Memory B cell (primary cell): ENCODE results near the gene ZNF484.
"Not testable (repeated sequence)": the region's sequence is repeated elsewhere in the genome, so short reads cannot be mapped to it uniquely, and the experiment has no call there.

ENCODE experiments used
- ATAC-seq: fragments of 150-1000 bp; cut with Tn5 transposase; 2 replicates; pipeline ENCODE4 v1.10.0; 2021; ENCODE audit warnings: low read depth, mild to moderate bottlenecking, moderate library complexity
- DNase-seq, 2 donors: peaks; one replicate each; pipeline ENCODE4 v3.0.0; 2022; ENCODE audit warnings: low spot score in 2 of 2
- H3K27ac Mint-ChIP-seq: one replicate; pipeline ENCODE4 v1.8.0; 2022; ENCODE audit warnings: mild to moderate bottlenecking, moderate library complexity, mixed read lengths
- H3K27me3 Mint-ChIP-seq: one replicate; pipeline ENCODE4 v1.8.0; 2022; ENCODE audit warnings: mixed read lengths
- H3K36me3 Mint-ChIP-seq: one replicate; pipeline ENCODE4 v1.8.0; 2022; ENCODE audit warnings: mild to moderate bottlenecking, mixed read lengths
- H3K4me1 Mint-ChIP-seq: one replicate; pipeline ENCODE4 v1.8.0; 2022; ENCODE audit warnings: mixed read lengths
- H3K4me3 Mint-ChIP-seq: one replicate; pipeline ENCODE4 v1.8.0; 2022; ENCODE audit warnings: mild to moderate bottlenecking, moderate library complexity, mixed read lengths
- H3K9me3 Mint-ChIP-seq: one replicate; pipeline ENCODE4 v1.8.0; 2022; ENCODE audit warnings: mixed read lengths

The ZNF484 gene

DNA sequence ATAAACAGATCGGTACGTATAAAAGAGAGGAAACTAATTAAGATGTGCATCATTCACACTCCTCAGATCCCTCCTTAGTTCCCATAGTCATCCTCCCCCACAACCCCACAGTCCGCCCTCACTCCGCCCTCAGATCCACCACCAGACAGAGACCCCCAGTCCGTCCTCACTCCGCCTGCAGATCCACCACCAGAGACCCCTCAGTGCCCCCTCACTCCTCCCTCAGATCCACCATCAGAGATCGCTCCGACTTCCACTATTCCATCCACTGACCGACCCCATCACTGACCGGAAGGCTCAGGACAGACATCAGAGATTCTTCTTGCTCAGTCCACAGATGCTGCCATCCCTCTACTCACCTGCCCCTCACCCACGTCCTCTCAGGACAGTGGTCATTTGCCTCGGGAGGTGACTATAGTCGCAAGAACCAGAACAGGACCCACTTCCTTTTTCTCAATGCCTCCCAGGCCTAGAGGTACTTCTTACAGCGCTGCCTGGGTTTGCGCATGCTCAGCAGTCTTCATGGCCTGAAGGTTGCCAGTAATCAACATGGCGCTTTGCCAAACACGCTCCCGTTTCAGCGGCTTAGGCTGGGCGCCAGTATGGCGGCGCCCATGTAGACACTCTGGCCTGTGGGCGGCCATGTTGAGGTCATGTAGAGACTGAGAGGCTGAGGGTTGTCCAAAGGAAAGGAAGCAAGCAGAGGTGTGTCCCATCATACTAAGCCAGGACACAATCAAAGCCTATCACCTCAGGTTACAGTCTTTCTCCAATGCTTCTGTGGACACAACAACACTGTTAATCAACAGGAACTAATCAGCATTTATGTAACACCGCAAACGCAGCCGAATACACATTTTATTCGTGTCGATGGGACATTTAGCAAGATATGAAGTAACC, at the start of gene ZNF484:
TSS of gene ZNF484 (minus strand) at position 508 of the 900 bp plus-strand sequence. CDS start 3,009 bp downstream, outside the sequence.
- H3K27ac Mint-ChIP-seq: peak within 1 kb of the TSS; percentile 99
- DNase-seq (peak; percentile 88 to 95), ATAC-seq (peak; percentile 93)
- H3K4me3 Mint-ChIP-seq: peak within 1 kb of the TSS; percentile 100
- peaks cover 5% of the 10 kb centered on the region for H3K36me3 Mint-ChIP-seq
- peaks cover 2% of the 10 kb centered on the region for H3K9me3 Mint-ChIP-seq
- no peaks in the 10 kb centered on the region for H3K27me3 Mint-ChIP-seq
- peaks cover 15% of the 10 kb centered on the region for H3K4me1 Mint-ChIP-seq

GRCh38 chr9:92920437-92920836, 42.6 kb upstream of the ZNF484 start:
- no peak for ATAC-seq
- Mint-ChIP-seq H3K36me3 (no peaks in the 10 kb centered on the region), H3K27ac (no peak overlapping the region), H3K4me1 (peaks cover 11% of the 10 kb centered on the region), H3K9me3 (no peaks in the 10 kb centered on the region), H3K4me3 (no peak overlapping the region), H3K27me3 (no peaks in the 10 kb centered on the region)
- DNase-seq: no peak

DNA sequence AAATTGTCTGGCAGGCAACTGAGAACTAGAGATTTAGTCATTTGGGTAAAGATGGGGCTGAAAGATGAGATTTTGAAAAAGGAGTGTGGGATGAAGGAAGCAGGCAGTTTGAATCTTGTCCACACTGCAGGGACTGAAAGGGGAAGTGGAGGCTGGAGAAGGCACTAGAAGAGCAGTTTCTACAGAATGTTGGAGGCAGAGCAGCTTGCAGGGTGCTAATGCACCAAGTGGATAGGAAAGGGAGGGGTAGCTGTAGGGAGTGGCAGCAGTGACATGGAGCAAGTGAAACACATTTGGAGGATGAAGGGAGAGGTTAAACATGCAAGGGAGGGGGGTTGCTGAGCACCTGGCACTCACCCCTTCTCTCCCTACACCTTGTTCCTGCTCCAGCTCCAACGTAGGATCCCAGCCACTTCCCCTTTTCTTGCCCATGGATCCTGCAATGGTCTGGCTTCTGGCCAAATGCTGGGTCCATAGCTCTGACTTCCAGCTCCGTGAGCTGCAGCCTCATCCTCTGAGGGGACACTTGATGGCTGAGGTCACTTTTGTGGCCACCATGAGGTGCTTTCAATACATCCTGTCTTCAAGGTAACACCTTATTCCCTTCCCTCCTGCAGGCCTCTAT, 39.5 kb upstream of the ZNF484 start:
- Mint-ChIP-seq H3K4me3 (no peak overlapping the region), H3K27me3 (peaks cover 9% of the 10 kb centered on the region), H3K9me3 (no peaks in the 10 kb centered on the region), H3K36me3 (no peaks in the 10 kb centered on the region), H3K27ac (no peak overlapping the region), H3K4me1 (peaks cover 11% of the 10 kb centered on the region)
- ATAC-seq (peak; percentile 29), DNase-seq (no peak)

DNA sequence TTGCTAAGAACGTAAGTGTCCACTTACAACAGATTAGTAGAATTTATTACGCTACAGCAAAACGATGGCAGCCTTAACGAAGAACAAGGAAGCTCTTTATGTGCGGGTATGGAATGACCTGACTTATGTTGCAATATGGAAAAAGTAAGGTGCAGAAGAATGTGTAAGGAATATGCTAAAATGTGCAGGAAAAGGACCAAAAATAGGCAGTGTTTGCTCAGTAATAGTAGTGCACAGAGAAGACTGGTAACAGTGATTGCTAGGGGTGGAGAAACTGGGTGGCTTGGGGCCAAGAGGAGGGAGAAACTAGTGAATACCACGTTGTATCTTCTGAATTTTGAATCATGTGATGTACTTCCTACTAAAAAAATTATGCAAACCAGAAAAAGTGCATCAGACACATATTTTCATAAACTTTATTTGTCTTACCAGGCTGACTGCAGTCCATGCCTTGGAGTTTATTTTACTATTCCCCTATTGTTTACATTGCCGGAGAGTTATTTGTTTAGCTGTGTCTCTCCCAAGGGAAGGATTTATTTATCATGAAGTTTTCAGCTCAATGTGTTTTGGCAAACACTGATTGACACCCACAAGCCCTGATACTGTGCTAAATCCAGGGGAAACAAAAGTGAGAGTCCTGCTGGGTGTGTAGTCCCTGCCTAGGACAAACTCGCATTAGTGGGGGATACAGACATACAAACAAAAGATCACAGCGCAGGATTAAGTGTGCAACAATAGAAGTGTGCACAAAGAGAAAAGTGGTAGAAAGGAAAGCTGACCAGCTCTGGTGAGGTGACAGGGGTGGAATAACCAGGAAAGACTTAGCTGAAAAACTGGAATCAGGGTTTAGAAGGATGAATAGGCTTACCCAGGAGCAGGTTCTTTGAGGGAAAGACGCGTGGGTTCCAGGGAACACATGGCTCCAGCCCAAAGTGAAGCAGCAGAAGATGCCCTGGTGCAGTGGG, 34.0 kb upstream of the ZNF484 start:
- DNase-seq: no peak
- H3K36me3 Mint-ChIP-seq: no peaks in the 10 kb centered on the region
- H3K4me3 Mint-ChIP-seq: no peak overlapping the region
- peaks cover 1% of the 10 kb centered on the region for H3K4me1 Mint-ChIP-seq
- no peaks in the 10 kb centered on the region for H3K9me3 Mint-ChIP-seq
- H3K27me3 Mint-ChIP-seq: peaks cover 19% of the 10 kb centered on the region
- no peak for ATAC-seq
- no peak overlapping the region for H3K27ac Mint-ChIP-seq

DNA sequence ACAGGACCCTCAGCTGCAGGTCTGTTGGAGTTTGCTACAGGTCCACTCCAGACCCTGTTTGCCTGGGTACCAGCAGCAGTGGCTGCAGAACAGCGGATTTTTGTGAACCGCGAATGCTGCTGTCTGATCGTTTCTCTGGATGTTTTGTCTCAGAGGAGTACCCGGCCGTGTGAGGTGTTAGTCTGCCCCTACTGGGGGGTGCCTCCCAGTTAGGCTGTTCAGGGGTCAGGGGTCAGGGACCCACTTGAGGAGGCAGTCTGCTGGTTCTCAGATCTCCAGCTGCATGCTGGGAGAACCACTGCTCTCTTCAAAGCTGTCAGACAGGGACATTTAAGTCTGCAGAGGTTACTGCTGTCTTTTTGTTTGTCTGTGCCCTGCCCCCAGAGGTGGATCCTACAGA, 27.3 kb upstream of the ZNF484 start:
- H3K4me3 Mint-ChIP-seq, ATAC-seq, H3K27ac Mint-ChIP-seq: not testable (repeated sequence)

DNA sequence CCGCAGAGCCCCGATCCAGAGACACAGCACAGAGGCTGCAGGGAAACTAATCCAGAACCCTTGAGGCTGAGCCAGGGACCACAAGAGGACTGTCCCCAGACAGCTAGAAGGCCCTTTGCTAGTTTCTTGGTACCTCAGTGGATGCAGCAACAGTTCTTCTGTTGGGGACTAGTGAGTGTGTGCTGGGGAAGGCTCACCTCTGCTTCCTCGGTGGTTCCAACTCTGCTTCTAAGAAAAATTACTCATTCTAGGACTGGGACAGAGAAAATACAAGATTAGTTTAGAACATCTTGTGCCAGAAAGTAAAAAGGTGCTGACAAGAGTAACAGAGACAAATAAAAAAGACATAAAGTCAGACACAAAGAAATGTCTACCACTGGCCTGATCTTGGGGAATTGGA, 19.5 kb upstream of the ZNF484 start:
- H3K36me3 Mint-ChIP-seq: no peaks in the 10 kb centered on the region
- DNase-seq: no peak
- no peaks in the 10 kb centered on the region for H3K27me3 Mint-ChIP-seq
- no peak for ATAC-seq
- no peaks in the 10 kb centered on the region for H3K4me1 Mint-ChIP-seq
- no peak overlapping the region for H3K4me3 Mint-ChIP-seq
- H3K27ac Mint-ChIP-seq: no peak overlapping the region
- no peaks in the 10 kb centered on the region for H3K9me3 Mint-ChIP-seq

More for the DNA sequence above, 27.3 kb upstream of the ZNF484 start:
- not testable (repeated sequence) for H3K4me1 Mint-ChIP-seq, DNase-seq, H3K27me3 Mint-ChIP-seq, H3K36me3 Mint-ChIP-seq, H3K9me3 Mint-ChIP-seq

- no peaks in the 10 kb centered on the region for H3K27me3 Mint-ChIP-seq
- no peak for DNase-seq
- H3K4me1 Mint-ChIP-seq: no peaks in the 10 kb centered on the region
- no peak for ATAC-seq
- no peak overlapping the region for H3K27ac Mint-ChIP-seq
- H3K36me3 Mint-ChIP-seq: no peaks in the 10 kb centered on the region
- H3K4me3 Mint-ChIP-seq: no peak overlapping the region
- no peaks in the 10 kb centered on the region for H3K9me3 Mint-ChIP-seq
These were observed 18.1 kb upstream of the ZNF484 start for GRCh38 chr9:92895812-92896436.

- Mint-ChIP-seq H3K4me1 (no peaks in the 10 kb centered on the region), H3K36me3 (no peaks in the 10 kb centered on the region), H3K9me3 (no peaks in the 10 kb centered on the region), H3K27ac (no peak overlapping the region), H3K27me3 (peaks cover 2% of the 10 kb centered on the region), H3K4me3 (no peak overlapping the region)
- no peak for DNase-seq
- no peak for ATAC-seq
These were observed 17.0 kb upstream of the ZNF484 start for GRCh38 chr9:92894711-92895362.

DNA sequence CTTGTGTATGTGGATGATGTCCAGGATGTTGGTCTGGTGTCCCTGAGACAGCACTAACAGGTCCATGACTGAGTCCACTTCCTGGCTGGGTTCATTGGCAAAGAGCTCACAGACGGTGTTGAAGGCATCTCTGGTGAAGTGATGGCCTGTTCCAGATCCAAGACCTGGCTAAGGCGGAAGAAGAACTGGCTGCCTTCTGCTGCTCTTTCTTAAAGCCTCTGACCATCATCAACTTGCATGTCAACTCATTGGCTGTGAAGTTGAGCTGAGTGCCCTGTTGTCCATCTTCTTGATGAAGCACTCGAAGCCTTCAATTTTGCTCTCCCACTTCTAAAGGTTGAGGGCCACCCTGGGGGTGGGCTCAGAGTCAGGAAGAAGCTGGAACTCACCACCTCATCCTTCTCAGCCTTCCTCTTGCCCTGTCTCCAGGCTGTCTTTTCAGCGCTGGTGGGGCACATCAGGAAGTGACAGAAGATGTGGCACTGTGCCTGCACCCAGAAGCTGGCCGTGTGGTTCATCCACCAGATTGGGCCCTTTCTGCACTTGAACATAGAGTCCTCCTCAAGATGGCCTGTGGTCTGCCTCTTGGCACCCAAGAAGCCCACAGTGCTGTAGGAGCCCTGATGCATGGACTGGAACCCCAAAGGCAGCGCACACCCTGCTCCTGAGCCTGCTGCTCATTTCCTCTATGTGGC, 16.2 kb upstream of the ZNF484 start:
- H3K9me3 Mint-ChIP-seq, H3K4me1 Mint-ChIP-seq, H3K4me3 Mint-ChIP-seq, H3K27me3 Mint-ChIP-seq, DNase-seq, ATAC-seq, H3K36me3 Mint-ChIP-seq, H3K27ac Mint-ChIP-seq: not testable (repeated sequence)

- H3K4me1 Mint-ChIP-seq, ATAC-seq, H3K4me3 Mint-ChIP-seq, DNase-seq, H3K9me3 Mint-ChIP-seq, H3K36me3 Mint-ChIP-seq, H3K27ac Mint-ChIP-seq, H3K27me3 Mint-ChIP-seq: not testable (repeated sequence)
These were observed 14.4 kb upstream of the ZNF484 start for GRCh38 chr9:92892276-92892675.

DNA sequence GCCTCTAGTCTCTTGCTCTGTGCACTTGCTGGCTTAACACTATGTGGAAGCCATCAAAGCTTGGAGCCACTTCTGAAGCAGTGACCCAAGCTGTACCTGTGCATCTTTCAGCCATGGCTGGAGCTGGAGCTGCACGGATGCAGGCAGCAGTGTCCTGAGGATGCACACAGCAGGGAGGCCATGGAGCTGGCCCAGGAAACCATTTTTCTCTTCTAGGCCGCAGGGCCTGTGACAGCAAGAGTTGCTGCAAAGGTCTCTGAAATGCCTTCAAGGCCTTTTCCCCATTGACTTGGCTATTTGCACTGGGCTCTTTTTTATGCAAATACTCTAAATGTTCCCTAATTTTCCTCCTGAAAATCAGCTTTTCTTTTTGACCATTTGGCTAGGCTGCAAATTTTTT, 12.9 kb upstream of the ZNF484 start:
- Mint-ChIP-seq H3K9me3 (no peaks in the 10 kb centered on the region), H3K4me3 (no peak overlapping the region), H3K4me1 (no peaks in the 10 kb centered on the region), H3K36me3 (no peaks in the 10 kb centered on the region), H3K27me3 (peaks cover 10% of the 10 kb centered on the region), H3K27ac (no peak overlapping the region)
- ATAC-seq (no peak), DNase-seq (no peak)

- no peak for ATAC-seq
- peaks cover 3% of the 10 kb centered on the region for H3K4me1 Mint-ChIP-seq
- no peaks in the 10 kb centered on the region for H3K36me3 Mint-ChIP-seq
- no peak overlapping the region for H3K27ac Mint-ChIP-seq
- peaks cover 17% of the 10 kb centered on the region for H3K27me3 Mint-ChIP-seq
- H3K9me3 Mint-ChIP-seq: no peaks in the 10 kb centered on the region
- no peak for DNase-seq
- H3K4me3 Mint-ChIP-seq: no peak overlapping the region
These were observed 10.1 kb upstream of the ZNF484 start for GRCh38 chr9:92887880-92888338.
